ENCODE data around the gene AEBP2. TPM values are rescaled to one million over a fixed set of nuclear protein-coding genes. Genes with fewer than 3 reads are reported as not detected.
A peak's percentile ranks its signal among the peaks of the same experiment; 100 is the strongest.

AEBP2 gene
- total and polyA plus RNA-seq, 4 donors: 8.6 to 78.2 (median 21.6) TPM

DNA sequence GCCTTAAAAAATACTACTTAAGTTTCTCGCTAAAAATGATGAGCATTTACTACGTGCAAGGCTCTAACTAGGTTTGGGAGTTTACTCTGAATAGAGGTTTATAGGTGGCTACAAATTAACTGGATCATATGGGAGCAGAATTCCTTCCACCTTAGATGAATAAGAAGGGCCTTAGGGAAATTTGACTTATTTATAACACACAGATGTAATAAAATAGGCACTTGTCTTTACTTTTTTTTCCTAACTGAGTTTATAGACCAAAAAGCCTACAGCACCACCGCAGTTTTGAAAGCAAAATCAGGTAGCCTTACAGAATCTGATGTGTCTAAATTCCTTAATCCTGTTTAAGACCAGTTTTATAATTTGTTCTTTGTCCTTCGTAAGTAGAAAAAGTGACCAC is 10.5 kb downstream of the AEBP2 start:
- H3K4me3 ChIP-seq: no peak overlapping the region
- no peak overlapping the region for H3K9ac ChIP-seq (ENCODE audit: insufficient read depth in 1 of 2, low read length in 2 of 2)
- TF ChIP-seq, protein P1, sequence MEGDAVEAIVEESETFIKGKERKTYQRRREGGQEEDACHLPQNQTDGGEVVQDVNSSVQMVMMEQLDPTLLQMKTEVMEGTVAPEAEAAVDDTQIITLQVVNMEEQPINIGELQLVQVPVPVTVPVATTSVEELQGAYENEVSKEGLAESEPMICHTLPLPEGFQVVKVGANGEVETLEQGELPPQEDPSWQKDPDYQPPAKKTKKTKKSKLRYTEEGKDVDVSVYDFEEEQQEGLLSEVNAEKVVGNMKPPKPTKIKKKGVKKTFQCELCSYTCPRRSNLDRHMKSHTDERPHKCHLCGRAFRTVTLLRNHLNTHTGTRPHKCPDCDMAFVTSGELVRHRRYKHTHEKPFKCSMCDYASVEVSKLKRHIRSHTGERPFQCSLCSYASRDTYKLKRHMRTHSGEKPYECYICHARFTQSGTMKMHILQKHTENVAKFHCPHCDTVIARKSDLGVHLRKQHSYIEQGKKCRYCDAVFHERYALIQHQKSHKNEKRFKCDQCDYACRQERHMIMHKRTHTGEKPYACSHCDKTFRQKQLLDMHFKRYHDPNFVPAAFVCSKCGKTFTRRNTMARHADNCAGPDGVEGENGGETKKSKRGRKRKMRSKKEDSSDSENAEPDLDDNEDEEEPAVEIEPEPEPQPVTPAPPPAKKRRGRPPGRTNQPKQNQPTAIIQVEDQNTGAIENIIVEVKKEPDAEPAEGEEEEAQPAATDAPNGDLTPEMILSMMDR (IDR thresholded peaks at IDR 0.05; ENCODE audit: control extremely low read depth, extremely low read depth): no peak
- no peaks in the 10 kb centered on the region for H3K27me3 ChIP-seq (ENCODE audit: control insufficient read depth in 3 of 3, insufficient read depth in 3 of 3, low read length in 2 of 3)
- ATAC-seq (ENCODE audit: insufficient read depth, low FRiP score): no peak
- WGBS, 2 donors: 88 to 90% methylated on average over 4 of the region's 4 CpGs
- peaks cover 0 to 18% (median 12%) of the 10 kb centered on the region in 5 donors for H3K4me1 ChIP-seq (ENCODE audit: control insufficient read depth in 5 of 5, insufficient read depth in 5 of 5, low read length in 5 of 5)
- no peak for DNase-seq
- H3K27ac ChIP-seq (ENCODE audit: low read depth in 1 of 2, low read length in 1 of 2): no peak overlapping the region
- peaks cover 0 to 2% (median 0%) of the 10 kb centered on the region in 4 donors for H3K36me3 ChIP-seq (ENCODE audit: control insufficient read depth in 4 of 4, insufficient read depth in 4 of 4, low read length in 4 of 4)
- no peaks in the 10 kb centered on the region for H3K9me3 ChIP-seq (ENCODE audit: control insufficient read depth in 4 of 4, insufficient read depth in 3 of 4, low read length in 3 of 4)

DNA sequence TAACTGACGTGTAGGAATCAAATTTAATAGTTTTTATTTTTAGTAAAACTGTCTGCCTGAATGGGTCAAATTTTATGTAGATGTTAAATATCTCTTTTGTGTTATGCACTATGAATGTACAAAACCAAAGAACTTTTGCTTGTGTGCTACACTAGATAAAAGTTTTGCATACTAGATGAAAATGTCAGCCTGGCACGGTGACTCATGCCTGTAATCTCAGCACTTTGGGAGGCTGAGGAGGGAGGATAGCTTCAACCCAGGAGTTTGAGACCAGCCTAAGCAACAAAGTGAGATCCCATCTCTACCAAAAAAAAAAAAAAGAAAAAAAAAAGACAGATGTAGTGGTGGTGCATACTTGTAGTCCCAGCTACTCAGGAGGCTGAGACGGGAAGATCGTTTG is 11.1 kb downstream of the AEBP2 start:
- ATAC-seq (ENCODE audit: insufficient read depth, low FRiP score): no peak
- 84 to 87% methylated on average over 4 of the region's 4 CpGs for whole genome bisulfite sequencing, 2 donors

GRCh38 chr12:19451196-19451595 is 11.9 kb downstream of the AEBP2 start:
- Histone ChIP-seq H3K9ac (ENCODE audit: insufficient read depth in 1 of 2, low read length in 2 of 2) (no peak overlapping the region), H3K27ac (ENCODE audit: low read depth in 1 of 2, low read length in 1 of 2) (no peak overlapping the region), H3K27me3 (ENCODE audit: control insufficient read depth in 3 of 3, insufficient read depth in 3 of 3, low read length in 2 of 3) (no peaks in the 10 kb centered on the region), H3K9me3 (ENCODE audit: control insufficient read depth in 4 of 4, insufficient read depth in 3 of 4, low read length in 3 of 4) (no peaks in the 10 kb centered on the region), H3K36me3 (ENCODE audit: control insufficient read depth in 4 of 4, insufficient read depth in 4 of 4, low read length in 4 of 4) (peaks cover 0 to 2% (median 0%) of the 10 kb centered on the region in 4 donors), H3K4me1 (ENCODE audit: control insufficient read depth in 5 of 5, insufficient read depth in 5 of 5, low read length in 5 of 5) (peaks cover 0 to 18% (median 11%) of the 10 kb centered on the region in 5 donors), H3K4me3 (no peak overlapping the region)
- DNase-seq: peak; percentile 78 to 90 (median 89)
- WGBS, 2 donors: 64 to 69% methylated on average over 6 of the region's 6 CpGs
- ATAC-seq (ENCODE audit: insufficient read depth, low FRiP score): no peak
- TF ChIP-seq, protein P1 (IDR thresholded peaks at IDR 0.05; ENCODE audit: control extremely low read depth, extremely low read depth): no peak

More for the DNA sequence above, 11.1 kb downstream of the AEBP2 start:
- Histone ChIP-seq H3K27ac (ENCODE audit: low read depth in 1 of 2, low read length in 1 of 2) (no peak overlapping the region), H3K4me3 (no peak overlapping the region), H3K36me3 (ENCODE audit: control insufficient read depth in 4 of 4, insufficient read depth in 4 of 4, low read length in 4 of 4) (peaks cover 0 to 2% (median 0%) of the 10 kb centered on the region in 4 donors), H3K4me1 (ENCODE audit: control insufficient read depth in 5 of 5, insufficient read depth in 5 of 5, low read length in 5 of 5) (peaks cover 0 to 18% (median 12%) of the 10 kb centered on the region in 5 donors), H3K9ac (ENCODE audit: insufficient read depth in 1 of 2, low read length in 2 of 2) (no peak overlapping the region), H3K9me3 (ENCODE audit: control insufficient read depth in 4 of 4, insufficient read depth in 3 of 4, low read length in 3 of 4) (no peaks in the 10 kb centered on the region), H3K27me3 (ENCODE audit: control insufficient read depth in 3 of 3, insufficient read depth in 3 of 3, low read length in 2 of 3) (no peaks in the 10 kb centered on the region)
- TF ChIP-seq, protein P1 (IDR thresholded peaks at IDR 0.05; ENCODE audit: control extremely low read depth, extremely low read depth): no peak
- DNase-seq: no peak

DNA sequence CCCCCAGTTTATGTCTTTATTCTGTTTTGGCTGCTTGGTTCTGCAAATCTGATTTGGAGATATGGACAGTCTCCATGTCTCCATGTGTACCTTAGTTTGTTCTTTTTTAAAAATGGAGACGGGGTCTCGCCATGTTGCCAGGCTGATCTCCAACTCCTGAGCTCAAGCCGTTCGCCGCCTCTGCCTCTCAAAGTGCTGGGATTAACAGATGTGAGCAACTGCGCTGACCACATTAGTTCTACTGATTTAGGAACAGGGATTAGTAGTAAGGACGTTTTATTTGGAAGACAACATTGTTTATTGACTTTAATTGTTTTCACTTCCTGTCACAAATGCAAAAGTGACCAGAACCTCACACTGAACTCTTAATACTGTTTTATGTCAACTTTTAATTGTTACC is 14.7 kb downstream of the AEBP2 start:
- Histone ChIP-seq H3K36me3 (ENCODE audit: control insufficient read depth in 4 of 4, insufficient read depth in 4 of 4, low read length in 4 of 4) (peaks cover 0 to 6% (median 3%) of the 10 kb centered on the region in 4 donors), H3K4me3 (no peak overlapping the region), H3K27me3 (ENCODE audit: control insufficient read depth in 3 of 3, insufficient read depth in 3 of 3, low read length in 2 of 3) (no peaks in the 10 kb centered on the region), H3K9ac (ENCODE audit: insufficient read depth in 1 of 2, low read length in 2 of 2) (no peak overlapping the region), H3K4me1 (ENCODE audit: control insufficient read depth in 5 of 5, insufficient read depth in 5 of 5, low read length in 5 of 5) (peaks cover 0 to 20% (median 11%) of the 10 kb centered on the region in 5 donors), H3K9me3 (ENCODE audit: control insufficient read depth in 4 of 4, insufficient read depth in 3 of 4, low read length in 3 of 4) (no peaks in the 10 kb centered on the region), H3K27ac (ENCODE audit: low read depth in 1 of 2, low read length in 1 of 2) (no peak overlapping the region)
- TF ChIP-seq, protein P1 (IDR thresholded peaks at IDR 0.05; ENCODE audit: control extremely low read depth, extremely low read depth): no peak
- no peak for DNase-seq
- ATAC-seq (ENCODE audit: insufficient read depth, low FRiP score): no peak
- WGBS, 2 donors: 90 to 93% methylated on average over 7 of the region's 7 CpGs
